HCT116 (cell line): ENCODE measurements around the gene GSK3A. TPM values are rescaled to one million over a fixed set of nuclear protein-coding genes. Genes with fewer than 3 reads are reported as not detected.

ENCODE experiments used
- ATAC-seq: fragments of 200-7000 bp; cut with Tn5 transposase; 2 replicates; pipeline ENCODE4 v1.9.1; 2020; ENCODE audit warnings: mild to moderate bottlenecking, moderate library complexity
- BruUV-seq: library from RNA; stranded (reverse); fragments of 400-500 nt; replicated peaks from 2 replicates; lab custom pipeline; 2021; lab: Mats Ljungman, UMichigan
- CTCF ChIA-PET: fragments of 300-600 bp; sonication (Branson Sonifier 250); formaldehyde crosslinking; loops from one replicate; lab custom pipeline; 2021; ENCODE audit warnings: antibody characterized with exemption; lab: Charles Lee
- POLR2A ChIA-PET: fragments of 300-600, 350-600 bp; sonication (Branson Sonifier 250); formaldehyde crosslinking; loops from one replicate; lab custom pipeline; 2021; ENCODE audit warnings: antibody characterized with exemption; lab: Charles Lee
- RAD21 ChIA-PET, 2 experiments: fragments of 300-600 bp; sonication (Branson Sonifier 250); formaldehyde crosslinking; loops; one replicate each; lab custom pipeline; 2023; ENCODE audit warnings: low total read pairs in 2 of 2; ENCODE audit not compliant: uncharacterized antibody in 2 of 2, unreplicated experiment in 2 of 2, low non-redundant PET in 1 of 2; lab: Charles Lee
- DNase-seq: peaks from one replicate; pipeline ENCODE4 v3.0.0-alpha.2; 2010; ENCODE audit warnings: low read depth, low spot score
- H2AFZ ChIP-seq: fragments of 200-600 bp; shearing (Covaris generic), sonication (generic); 2 replicates; pipeline ENCODE4 v1.6.1; 2017; ENCODE audit warnings: low read depth, mixed run types, mixed read lengths, antibody characterized with exemption, low read length; ENCODE audit not compliant: poor library complexity, severe bottlenecking
- H3K27ac ChIP-seq: 2 replicates; pipeline ENCODE4 v1.5.1; 2012; ENCODE audit warnings: low read depth, low read length
- H3K27me3 ChIP-seq: fragments of 200-600 bp; sonication (generic); 2 replicates; pipeline ENCODE4 v1.6.1; 2016; ENCODE audit warnings: mixed run types, low read length, mixed read lengths; ENCODE audit not compliant: insufficient read depth
- H3K36me3 ChIP-seq, 2 experiments: fragments of 200-500 bp in 1 of 2; fragments of 200-600 bp in 1 of 2; sonication (Bioruptor generic) in 1 of 2; sonication (generic) in 1 of 2; 2 replicates each; pipeline versions ENCODE4 v1.5.1 to v1.6.1; 2014 to 2016; ENCODE audit warnings: low read length in 2 of 2, inconsistent platforms in 1 of 2, mixed read lengths in 1 of 2, mixed run types in 1 of 2; ENCODE audit not compliant: insufficient read depth in 2 of 2, control insufficient read depth in 1 of 2
- H3K4me1 ChIP-seq, 2 experiments: fragments of 200-600 bp in 1 of 2; sonication (generic) in 1 of 2; 2 replicates each; pipeline versions ENCODE4 v1.5.1 to v1.6.1; 2012 to 2017; ENCODE audit warnings: low read length in 2 of 2, inconsistent platforms in 1 of 2, mild to moderate bottlenecking in 1 of 2, mixed read lengths in 1 of 2, mixed run types in 1 of 2, moderate library complexity in 1 of 2; ENCODE audit not compliant: insufficient read depth in 2 of 2, control insufficient read depth in 1 of 2
- H3K4me2 ChIP-seq: fragments of 200-600 bp; sonication (generic); 2 replicates; pipeline ENCODE4 v1.6.1; 2017; ENCODE audit warnings: mixed run types, low read length, mixed read lengths
- H3K4me3 ChIP-seq, 2 experiments: fragments of 200-600 bp in 1 of 2; sonication (generic) in 1 of 2; replicated peaks in 1 of 2; 2 replicates each; pipeline ENCODE4 v1.5.1; 2011 to 2016; ENCODE audit warnings: low read length in 2 of 2, control low read depth in 1 of 2, low read depth in 1 of 2, mild to moderate bottlenecking in 1 of 2, mixed read lengths in 1 of 2, mixed run types in 1 of 2
- H3K79me2 ChIP-seq: fragments of 200-600 bp; sonication (generic); 2 replicates; pipeline ENCODE4 v1.6.1; 2017; ENCODE audit warnings: mild to moderate bottlenecking, mixed run types, low read length, moderate library complexity, mixed read lengths; ENCODE audit not compliant: insufficient read depth
- H3K9ac ChIP-seq: fragments of 200-600 bp; sonication (generic); 2 replicates; pipeline ENCODE4 v1.6.1; 2016; ENCODE audit warnings: low read length, mixed read lengths
- H3K9me2 ChIP-seq: fragments of 200-600 bp; sonication (generic), shearing (Covaris generic); 2 replicates; pipeline ENCODE4 v1.6.1; 2017; ENCODE audit warnings: mixed run types, mild to moderate bottlenecking, moderate library complexity; ENCODE audit not compliant: insufficient read depth
- H3K9me3 ChIP-seq, 2 experiments: fragments of 200-500 bp in 1 of 2; fragments of 200-600 bp in 1 of 2; sonication (Bioruptor generic) in 1 of 2; sonication (generic) in 1 of 2; 2 replicates each; pipeline ENCODE4 v1.6.1; 2014 to 2017; ENCODE audit warnings: low read length in 2 of 2, mixed read lengths in 2 of 2, inconsistent platforms in 1 of 2, low read depth in 1 of 2, mild to moderate bottlenecking in 1 of 2, mixed run types in 1 of 2, moderate library complexity in 1 of 2; ENCODE audit not compliant: control insufficient read depth in 1 of 2, insufficient read depth in 1 of 2
- H4K20me1 ChIP-seq: fragments of 200-600 bp; sonication (generic), shearing (Covaris generic); 2 replicates; pipeline ENCODE4 v1.6.1; 2017; ENCODE audit warnings: mixed run types, mild to moderate bottlenecking, moderate library complexity; ENCODE audit not compliant: insufficient read depth
- CEBPB ChIP-seq: IDR thresholded peaks from 2 replicates; pipeline ENCODE4 v1.6.1; 2012; ENCODE audit warnings: low read depth
- ELF1 ChIP-seq: IDR thresholded peaks from 2 replicates; pipeline ENCODE4 v1.6.1; 2012; ENCODE audit warnings: low read depth, borderline replicate concordance
- EZH2 ChIP-seq: fragments of 200-600 bp; sonication (generic); IDR thresholded peaks from 2 replicates; pipeline ENCODE4 v1.6.1; 2017; ENCODE audit warnings: antibody characterized with exemption, mixed run types
- EZH2phosphoT487 ChIP-seq: fragments of 200-600 bp; IDR thresholded peaks from 2 replicates; pipeline ENCODE4 v1.6.1; 2018; ENCODE audit warnings: antibody characterized with exemption, borderline replicate concordance
- POLR2AphosphoS5 ChIP-seq: IDR thresholded peaks from 2 replicates; pipeline ENCODE4 v1.6.1; 2011; ENCODE audit warnings: mild to moderate bottlenecking, low read depth, low read length, moderate library complexity
- SIN3A ChIP-seq: IDR thresholded peaks from 2 replicates; pipeline ENCODE4 v1.6.1; 2012; ENCODE audit warnings: low read depth
- SRF ChIP-seq: IDR thresholded peaks from 2 replicates; pipeline ENCODE4 v1.6.1; 2012; ENCODE audit warnings: low read depth
- ZFX ChIP-seq: fragments of 450-650 bp; IDR thresholded peaks from 2 replicates; pipeline ENCODE4 v1.6.1; 2017
- intact Hi-C: fragments of 100-400 bp; cut with micrococcal nuclease; formaldehyde crosslinking; loops from 2 replicates; pipeline ENCODE4 v1.10.0; 2022
- total RNA-seq: library from RNA; stranded (reverse); gene quantifications from one replicate; pipeline ENCODE4 v1.2.1, GENCODE V29; 2021; ENCODE audit not compliant: unreplicated experiment
- TF ChIP-seq, protein P1 (sequence below): IDR thresholded peaks from 2 replicates; pipeline ENCODE4 v1.6.1; 2011; ENCODE audit warnings: mild to moderate bottlenecking, low read length, moderate library complexity; ENCODE audit not compliant: insufficient replicate concordance; ENCODE audit errors: extremely low read depth
- TF ChIP-seq, protein P2 (sequence below), 3 experiments: fragments of 200-600 bp in 1 of 3; sonication (generic) in 1 of 3; IDR thresholded peaks in 2 of 3; conservative IDR thresholded peaks in 1 of 3; 2 replicates each; pipeline ENCODE4 v1.5.1; 2012 to 2017; ENCODE audit warnings: low read depth in 2 of 3, low read length in 2 of 3, antibody characterized with exemption in 1 of 3, borderline replicate concordance in 1 of 3, control low read depth in 1 of 3, mild to moderate bottlenecking in 1 of 3, mixed read lengths in 1 of 3, mixed run types in 1 of 3, moderate library complexity in 1 of 3; ENCODE audit not compliant: insufficient read depth in 1 of 3
- TF ChIP-seq, protein P3 (sequence below): IDR thresholded peaks from 2 replicates; pipeline ENCODE4 v1.6.1; 2012; ENCODE audit warnings: low read depth

Gene GSK3A
- total RNA-seq, 1 experiment from 2014 or later: 57.2 TPM

DNA sequence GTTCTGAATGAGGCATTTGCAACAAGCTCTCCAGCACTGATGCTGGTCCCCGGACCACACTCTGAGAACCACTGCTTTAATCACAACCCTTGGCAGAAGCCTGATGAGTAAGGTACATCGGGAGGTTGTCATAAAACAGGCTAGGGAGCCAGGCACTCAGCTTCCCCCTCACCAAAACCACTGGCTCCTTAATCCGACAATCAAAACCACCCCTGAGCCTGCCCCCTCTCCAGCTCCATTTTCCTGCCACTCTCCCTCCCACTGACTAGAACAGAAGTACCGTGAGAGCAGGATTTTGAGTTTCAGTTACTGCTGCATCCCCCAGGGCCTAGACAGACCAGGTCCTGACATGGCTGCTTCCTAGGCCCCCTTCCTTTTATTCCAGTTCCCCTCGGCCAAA, 7.2 kb downstream of the GSK3A start:
- ATAC-seq (no peak), DNase-seq (no peak)
- Histone ChIP-seq H3K4me1 (no peaks in the 10 kb centered on the region), H3K4me3 (no peak overlapping the region), H2AFZ (no peak overlapping the region), H3K9me2 (no peaks in the 10 kb centered on the region), H3K79me2 (peaks cover 48% of the 10 kb centered on the region), H3K9me3 (no peaks in the 10 kb centered on the region), H3K4me2 (no peak overlapping the region), H3K36me3 (peaks cover 42 to 46% of the 10 kb centered on the region in 2 experiments; a peak in 3 of 4 replicates), H3K27ac (no peak overlapping the region), H4K20me1 (no peaks in the 10 kb centered on the region), H3K27me3 (no peaks in the 10 kb centered on the region), H3K9ac (no peak overlapping the region)
- intact Hi-C loops: no loop called here
- TF ChIP-seq EZH2 (no peak), CEBPB (no peak), SIN3A (no peak), SRF (no peak), ZFX (no peak), POLR2AphosphoS5 (no peak), ELF1 (no peak), EZH2phosphoT487 (no peak)
- TF ChIP-seq, protein P1, sequence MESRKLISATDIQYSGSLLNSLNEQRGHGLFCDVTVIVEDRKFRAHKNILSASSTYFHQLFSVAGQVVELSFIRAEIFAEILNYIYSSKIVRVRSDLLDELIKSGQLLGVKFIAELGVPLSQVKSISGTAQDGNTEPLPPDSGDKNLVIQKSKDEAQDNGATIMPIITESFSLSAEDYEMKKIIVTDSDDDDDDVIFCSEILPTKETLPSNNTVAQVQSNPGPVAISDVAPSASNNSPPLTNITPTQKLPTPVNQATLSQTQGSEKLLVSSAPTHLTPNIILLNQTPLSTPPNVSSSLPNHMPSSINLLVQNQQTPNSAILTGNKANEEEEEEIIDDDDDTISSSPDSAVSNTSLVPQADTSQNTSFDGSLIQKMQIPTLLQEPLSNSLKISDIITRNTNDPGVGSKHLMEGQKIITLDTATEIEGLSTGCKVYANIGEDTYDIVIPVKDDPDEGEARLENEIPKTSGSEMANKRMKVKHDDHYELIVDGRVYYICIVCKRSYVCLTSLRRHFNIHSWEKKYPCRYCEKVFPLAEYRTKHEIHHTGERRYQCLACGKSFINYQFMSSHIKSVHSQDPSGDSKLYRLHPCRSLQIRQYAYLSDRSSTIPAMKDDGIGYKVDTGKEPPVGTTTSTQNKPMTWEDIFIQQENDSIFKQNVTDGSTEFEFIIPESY: no peak
- TF ChIP-seq, protein P2, sequence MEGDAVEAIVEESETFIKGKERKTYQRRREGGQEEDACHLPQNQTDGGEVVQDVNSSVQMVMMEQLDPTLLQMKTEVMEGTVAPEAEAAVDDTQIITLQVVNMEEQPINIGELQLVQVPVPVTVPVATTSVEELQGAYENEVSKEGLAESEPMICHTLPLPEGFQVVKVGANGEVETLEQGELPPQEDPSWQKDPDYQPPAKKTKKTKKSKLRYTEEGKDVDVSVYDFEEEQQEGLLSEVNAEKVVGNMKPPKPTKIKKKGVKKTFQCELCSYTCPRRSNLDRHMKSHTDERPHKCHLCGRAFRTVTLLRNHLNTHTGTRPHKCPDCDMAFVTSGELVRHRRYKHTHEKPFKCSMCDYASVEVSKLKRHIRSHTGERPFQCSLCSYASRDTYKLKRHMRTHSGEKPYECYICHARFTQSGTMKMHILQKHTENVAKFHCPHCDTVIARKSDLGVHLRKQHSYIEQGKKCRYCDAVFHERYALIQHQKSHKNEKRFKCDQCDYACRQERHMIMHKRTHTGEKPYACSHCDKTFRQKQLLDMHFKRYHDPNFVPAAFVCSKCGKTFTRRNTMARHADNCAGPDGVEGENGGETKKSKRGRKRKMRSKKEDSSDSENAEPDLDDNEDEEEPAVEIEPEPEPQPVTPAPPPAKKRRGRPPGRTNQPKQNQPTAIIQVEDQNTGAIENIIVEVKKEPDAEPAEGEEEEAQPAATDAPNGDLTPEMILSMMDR (IDR thresholded peaks at IDR 0.05 in 2 of 3, conservative IDR thresholded peaks at IDR 0.05 in 1 of 3; ENCODE audit: borderline replicate concordance in 1 of 3, insufficient read depth in 1 of 3, low read depth in 2 of 3, low read length in 2 of 3): no peak
- TF ChIP-seq, protein P3, sequence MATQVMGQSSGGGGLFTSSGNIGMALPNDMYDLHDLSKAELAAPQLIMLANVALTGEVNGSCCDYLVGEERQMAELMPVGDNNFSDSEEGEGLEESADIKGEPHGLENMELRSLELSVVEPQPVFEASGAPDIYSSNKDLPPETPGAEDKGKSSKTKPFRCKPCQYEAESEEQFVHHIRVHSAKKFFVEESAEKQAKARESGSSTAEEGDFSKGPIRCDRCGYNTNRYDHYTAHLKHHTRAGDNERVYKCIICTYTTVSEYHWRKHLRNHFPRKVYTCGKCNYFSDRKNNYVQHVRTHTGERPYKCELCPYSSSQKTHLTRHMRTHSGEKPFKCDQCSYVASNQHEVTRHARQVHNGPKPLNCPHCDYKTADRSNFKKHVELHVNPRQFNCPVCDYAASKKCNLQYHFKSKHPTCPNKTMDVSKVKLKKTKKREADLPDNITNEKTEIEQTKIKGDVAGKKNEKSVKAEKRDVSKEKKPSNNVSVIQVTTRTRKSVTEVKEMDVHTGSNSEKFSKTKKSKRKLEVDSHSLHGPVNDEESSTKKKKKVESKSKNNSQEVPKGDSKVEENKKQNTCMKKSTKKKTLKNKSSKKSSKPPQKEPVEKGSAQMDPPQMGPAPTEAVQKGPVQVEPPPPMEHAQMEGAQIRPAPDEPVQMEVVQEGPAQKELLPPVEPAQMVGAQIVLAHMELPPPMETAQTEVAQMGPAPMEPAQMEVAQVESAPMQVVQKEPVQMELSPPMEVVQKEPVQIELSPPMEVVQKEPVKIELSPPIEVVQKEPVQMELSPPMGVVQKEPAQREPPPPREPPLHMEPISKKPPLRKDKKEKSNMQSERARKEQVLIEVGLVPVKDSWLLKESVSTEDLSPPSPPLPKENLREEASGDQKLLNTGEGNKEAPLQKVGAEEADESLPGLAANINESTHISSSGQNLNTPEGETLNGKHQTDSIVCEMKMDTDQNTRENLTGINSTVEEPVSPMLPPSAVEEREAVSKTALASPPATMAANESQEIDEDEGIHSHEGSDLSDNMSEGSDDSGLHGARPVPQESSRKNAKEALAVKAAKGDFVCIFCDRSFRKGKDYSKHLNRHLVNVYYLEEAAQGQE: no peak
- CTCF ChIA-PET: no interaction called here
- POLR2A ChIA-PET: interaction anchor here (0.6 to 1.6 kb wide), 2 partner anchors 27 to 162 kb away, joined by 3 to 5 read pairs; no protein-coding TSS in a partner anchor
- RAD21 ChIA-PET: no interaction called here
- BruUV-seq: no TSS peak
